ENCODE data around the gene OOSP3. TPM values are rescaled to one million over a fixed set of nuclear protein-coding genes. Genes with fewer than 3 reads are reported as not detected.
"Not testable (repeated sequence)": the region's sequence is repeated elsewhere in the genome, so short reads cannot be mapped to it uniquely, and the experiment has no call there.

OOSP3 gene
- total RNA-seq, 2 donors from 2014 or later, result not detected

- H3K4me3 Mint-ChIP-seq, result no peak overlapping the region
- no peaks in the 10 kb centered on the region for H3K27me3 ChIP-seq (ENCODE audit: control insufficient read depth, insufficient read depth, low read length, poor library complexity, severe bottlenecking)
- TF ChIP-seq CTCF (conservative IDR thresholded peaks at IDR 0.05), result no peak
Measured at GRCh38 chr11:59883597-59883996, 5.0 kb downstream of the OOSP3 start.

GRCh38 chr11:59887156-59887555 lies 8.6 kb downstream of the OOSP3 start:
- H3K4me1 Mint-ChIP-seq; H3K4me1 ChIP-seq (ENCODE audit: control insufficient read depth, insufficient read depth, low read length); H3K27ac ChIP-seq (ENCODE audit: low read depth, low read length); H3K36me3 ChIP-seq (ENCODE audit: control insufficient read depth, insufficient read depth, low read length); H3K9ac ChIP-seq (ENCODE audit: extremely low read depth, low read length, poor library complexity, severe bottlenecking); H3K4me3 ChIP-seq (ENCODE audit: low read length); H3K27me3 ChIP-seq (ENCODE audit: control insufficient read depth, insufficient read depth, low read length, poor library complexity, severe bottlenecking); H3K27me3 Mint-ChIP-seq (ENCODE audit: insufficient read depth); H3K27ac Mint-ChIP-seq; H3K9me3 ChIP-seq (ENCODE audit: control insufficient read depth, low read length); H3K4me3 Mint-ChIP-seq; DNase-seq: not testable (repeated sequence)
- Mint-ChIP-seq H3K36me3 (ENCODE audit: low read depth) (peaks cover 11% of the 10 kb centered on the region), H3K9me3 (peaks cover 40% of the 10 kb centered on the region)

More at GRCh38 chr11:59883597-59883996, 5.0 kb downstream of the OOSP3 start:
- DNase-seq, result no peak
- no peak overlapping the region for H3K4me3 ChIP-seq (ENCODE audit: low read length)
- no peaks in the 10 kb centered on the region for H3K4me1 ChIP-seq (ENCODE audit: control insufficient read depth, insufficient read depth, low read length)
- no peak overlapping the region for H3K27ac ChIP-seq (ENCODE audit: low read depth, low read length)
- Mint-ChIP-seq H3K36me3 (ENCODE audit: low read depth) (peaks cover 2% of the 10 kb centered on the region), H3K4me1 (no peaks in the 10 kb centered on the region), H3K27me3 (ENCODE audit: insufficient read depth) (no peaks in the 10 kb centered on the region), H3K27ac (no peak overlapping the region), H3K9me3 (peaks cover 24% of the 10 kb centered on the region)
- no peak overlapping the region for H3K9ac ChIP-seq (ENCODE audit: extremely low read depth, low read length, poor library complexity, severe bottlenecking)
- H3K36me3 ChIP-seq (ENCODE audit: control insufficient read depth, insufficient read depth, low read length), result no peaks in the 10 kb centered on the region
- no peaks in the 10 kb centered on the region for H3K9me3 ChIP-seq (ENCODE audit: control insufficient read depth, low read length)
- 89 to 100% methylated on average over 1 of the region's 1 CpG for WGBS, 2 experiments (ENCODE audit: insufficient coverage in 1 of 2, insufficient read length in 1 of 2)

- Histone ChIP-seq H3K4me3 (ENCODE audit: low read length) (no peak overlapping the region), H3K36me3 (ENCODE audit: control insufficient read depth, insufficient read depth, low read length) (no peaks in the 10 kb centered on the region), H3K4me1 (ENCODE audit: control insufficient read depth, insufficient read depth, low read length) (no peaks in the 10 kb centered on the region), H3K9ac (ENCODE audit: extremely low read depth, low read length, poor library complexity, severe bottlenecking) (no peak overlapping the region), H3K27ac (ENCODE audit: low read depth, low read length) (no peak overlapping the region), H3K9me3 (ENCODE audit: control insufficient read depth, low read length) (peaks cover 7% of the 10 kb centered on the region), H3K27me3 (ENCODE audit: control insufficient read depth, insufficient read depth, low read length, poor library complexity, severe bottlenecking) (no peaks in the 10 kb centered on the region)
- WGBS, 2 experiments (ENCODE audit: insufficient coverage in 1 of 2, insufficient read length in 1 of 2), result 49 to 50% methylated on average over 4 of the region's 4 CpGs
- Mint-ChIP-seq H3K27me3 (ENCODE audit: insufficient read depth) (no peaks in the 10 kb centered on the region), H3K27ac (peak overlapping the region; percentile 66), H3K36me3 (ENCODE audit: low read depth) (peaks cover 11% of the 10 kb centered on the region), H3K9me3 (peaks cover 27% of the 10 kb centered on the region), H3K4me1 (peaks cover 5% of the 10 kb centered on the region), H3K4me3 (no peak overlapping the region)
- DNase-seq, result peak; percentile 87
- TF ChIP-seq CTCF (conservative IDR thresholded peaks at IDR 0.05), result peak; percentile 41
Measured at GRCh38 chr11:59891781-59892181, 13.2 kb downstream of the OOSP3 start.

GRCh38 chr11:59894616-59895015 lies 16.0 kb downstream of the OOSP3 start:
- no peaks in the 10 kb centered on the region for H3K4me1 ChIP-seq (ENCODE audit: control insufficient read depth, insufficient read depth, low read length)
- TF ChIP-seq CTCF (conservative IDR thresholded peaks at IDR 0.05), result no peak
- peaks cover under 1% of the 10 kb centered on the region for H3K36me3 Mint-ChIP-seq (ENCODE audit: low read depth)
- no peak overlapping the region for H3K4me3 ChIP-seq (ENCODE audit: low read length)
- peaks cover 6% of the 10 kb centered on the region for H3K9me3 Mint-ChIP-seq
- H3K9ac ChIP-seq (ENCODE audit: extremely low read depth, low read length, poor library complexity, severe bottlenecking), result no peak overlapping the region
- 89% methylated on average over 1 of the region's 1 CpG; no CpG with 5 or more reads in 1 of the 2 experiments for WGBS, 2 experiments (ENCODE audit: insufficient coverage in 1 of 2, insufficient read length in 1 of 2)
- H3K27me3 ChIP-seq (ENCODE audit: control insufficient read depth, insufficient read depth, low read length, poor library complexity, severe bottlenecking), result no peaks in the 10 kb centered on the region
- H3K36me3 ChIP-seq (ENCODE audit: control insufficient read depth, insufficient read depth, low read length), result no peaks in the 10 kb centered on the region
- no peaks in the 10 kb centered on the region for H3K27me3 Mint-ChIP-seq (ENCODE audit: insufficient read depth)
- H3K27ac ChIP-seq (ENCODE audit: low read depth, low read length), result no peak overlapping the region
- DNase-seq, result no peak
- H3K4me1 Mint-ChIP-seq, result peaks cover 5% of the 10 kb centered on the region
- no peaks in the 10 kb centered on the region for H3K9me3 ChIP-seq (ENCODE audit: control insufficient read depth, low read length)
- no peak overlapping the region for H3K27ac Mint-ChIP-seq
- H3K4me3 Mint-ChIP-seq, result no peak overlapping the region
